Gastrocnemius medialis (tissue), 4 donors: ENCODE measurements around the gene NMRK1.

Source experiments
- CTCF ChIP-seq, 5 experiments: fragments of 450-650 bp in 3 of 5; fragments of 200-600 bp in 2 of 5; sonication (generic) in 2 of 5; IDR thresholded peaks in 4 of 5; conservative IDR thresholded peaks in 1 of 5; 1 replicate in 4 of 5; 2 replicates in 1 of 5; pipeline ENCODE4 v1.5.1; 2016 to 2019; ENCODE audit warnings: antibody characterized with exemption in 5 of 5, mild to moderate bottlenecking in 3 of 5, moderate library complexity in 3 of 5
- POLR2A ChIP-seq, 2 donors: fragments of 450-650 bp; IDR thresholded peaks; one replicate each; pipeline ENCODE4 v1.6.1; 2017; ENCODE audit warnings: antibody characterized with exemption in 2 of 2, mild to moderate bottlenecking in 2 of 2, moderate library complexity in 2 of 2

- TF ChIP-seq POLR2A (IDR thresholded peaks at IDR 0.05) (no peak), CTCF (IDR thresholded peaks at IDR 0.05 in 4 of 5, conservative IDR thresholded peaks at IDR 0.05 in 1 of 5) (no peak)
Measured at GRCh38 chr9:75123696-75124095, 35.7 kb upstream of the NMRK1 start.
